Measurements from ENCODE around the gene APOBEC3C. TPM values are rescaled to one million over a fixed set of nuclear protein-coding genes. Genes with fewer than 3 reads are reported as not detected.

APOBEC3C gene
- total RNA-seq, 1 experiment from 2014 or later = 32.1 TPM

DNA sequence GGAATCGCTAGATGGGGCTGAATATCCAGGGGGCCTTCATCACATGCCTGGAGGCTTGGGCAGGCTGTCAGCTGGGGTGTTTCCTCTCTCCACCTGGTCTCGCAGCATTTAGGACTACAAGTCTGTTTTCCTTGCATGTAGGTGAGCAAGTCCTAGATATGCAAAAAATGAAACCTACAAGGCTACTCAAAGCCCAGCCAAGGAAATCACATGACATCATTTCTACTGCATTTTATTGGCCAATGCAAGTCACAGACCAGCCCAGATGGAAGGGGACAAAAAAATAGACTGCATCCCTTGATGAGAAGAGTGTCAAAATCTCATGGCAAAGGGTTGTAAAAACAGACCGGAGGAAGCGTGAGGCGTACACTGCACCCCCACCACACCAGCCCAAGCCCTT, 41.5 kb upstream of the APOBEC3C start:
- no peaks in the 10 kb centered on the region for H4K20me1 ChIP-seq (ENCODE audit: control insufficient read depth, insufficient read depth, insufficient read length)

More for the DNA sequence above, 41.5 kb upstream of the APOBEC3C start:
- Mint-ChIP-seq H3K36me3 (ENCODE audit: insufficient read depth in 1 of 3, low read depth in 3 of 3) (peaks cover 6 to 13% (median 10%) of the 10 kb centered on the region in 3 experiments), H3K4me1 (peaks cover 2 to 3% of the 10 kb centered on the region in 2 experiments; a peak in 3 of 4 replicates), H3K27ac (no peak overlapping the region), H3K27me3 (ENCODE audit: low read depth) (peaks cover 30% of the 10 kb centered on the region), H3K4me3 (no peak overlapping the region), H3K9me3 (peaks cover 25 to 28% of the 10 kb centered on the region in 2 experiments)
- Histone ChIP-seq H3K79me2 (ENCODE audit: insufficient read depth, low read length) (no peaks in the 10 kb centered on the region), H2BK120ac (ENCODE audit: low read depth, low read length, poor library complexity, severe bottlenecking) (no peak overlapping the region), H2AFZ (ENCODE audit: low read length) (no peak overlapping the region), H3K4ac (ENCODE audit: low read depth, low read length) (no peak overlapping the region), H2BK12ac (ENCODE audit: insufficient read length, low read depth, low read length) (no peak overlapping the region), H3K9me3 (ENCODE audit: control insufficient read depth, low read depth, low read length) (no peaks in the 10 kb centered on the region), H3K4me2 (ENCODE audit: insufficient read depth, insufficient read length, low read length) (no peak overlapping the region), H3K23ac (ENCODE audit: insufficient read length, low read depth, low read length) (no peak overlapping the region), H2BK20ac (ENCODE audit: low read depth, low read length, poor library complexity, severe bottlenecking) (no peak overlapping the region), H3K23me2 (ENCODE audit: insufficient read length, low read depth, low read length, poor library complexity, severe bottlenecking) (no peaks in the 10 kb centered on the region), H3K4me1 (ENCODE audit: insufficient read depth, low read length) (no peaks in the 10 kb centered on the region), H4K91ac (ENCODE audit: insufficient read length, low read depth, low read length) (no peak overlapping the region), H3K27me3 (ENCODE audit: insufficient read depth, low read length) (no peaks in the 10 kb centered on the region), H4K5ac (ENCODE audit: insufficient read length, low read depth, low read length) (no peak overlapping the region), H3K9ac (ENCODE audit: extremely low read depth, insufficient read length, low read length) (no peak overlapping the region), H3K79me1 (ENCODE audit: insufficient read depth, low read depth, low read length, poor library complexity, severe bottlenecking) (no peaks in the 10 kb centered on the region), H4K8ac (replicated peaks; ENCODE audit: insufficient read length, low read depth, low read length) (no peak overlapping the region), H3T11ph (ENCODE audit: low read length) (no peak overlapping the region), H3K18ac (ENCODE audit: insufficient read length, low read depth, low read length) (no peak overlapping the region), H2AK5ac (ENCODE audit: insufficient read length, low read length) (no peak overlapping the region), H3K27ac (ENCODE audit: insufficient read length, low read depth, low read length) (no peak overlapping the region), H2BK5ac (ENCODE audit: insufficient read length, low read length) (no peak overlapping the region), H2BK15ac (ENCODE audit: low read depth, low read length) (no peak overlapping the region), H3K14ac (ENCODE audit: insufficient read depth, low read length) (no peak overlapping the region), H3K56ac (ENCODE audit: insufficient read length, low read depth, low read length) (no peak overlapping the region)
- DNase-seq = no peak
- TF ChIP-seq CTCF (conservative IDR thresholded peaks at IDR 0.05) = no peak
- WGBS (ENCODE audit: extremely low coverage, insufficient read length, low lambda C conversion rate) = no CpG with 5 or more reads among the region's 5 CpGs
